Mucosa of descending colon (tissue), 3 donors: ENCODE measurements around the gene PDGFC. TPM values are rescaled to one million over a fixed set of nuclear protein-coding genes. Genes with fewer than 3 reads are reported as not detected.

Experiments used
- ATAC-seq: fragments of 200-7000 bp; cut with Tn5 transposase; one replicate; pipeline ENCODE4 v1.9.1; 2020; ENCODE audit warnings: mild to moderate bottlenecking, moderate library complexity
- DNase-seq, 3 donors: peaks; one replicate each; pipeline ENCODE4 v3.0.0-alpha.2; 2020
- H3K36me3 ChIP-seq: fragments of 200-600 bp; one replicate; pipeline ENCODE4 v1.8.0; 2021; ENCODE audit warnings: low read depth, mild to moderate bottlenecking
- H3K4me1 ChIP-seq: fragments of 200-600 bp; one replicate; pipeline ENCODE4 v1.8.0; 2021; ENCODE audit warnings: low read depth, mild to moderate bottlenecking
- H3K4me3 ChIP-seq: fragments of 200-600 bp; one replicate; pipeline ENCODE4 v1.8.0; 2021; ENCODE audit warnings: mild to moderate bottlenecking
- H3K9me3 ChIP-seq: fragments of 200-600 bp; one replicate; pipeline ENCODE4 v1.8.0; 2021; ENCODE audit warnings: mild to moderate bottlenecking
- CTCF ChIP-seq: fragments of 200-600 bp; IDR thresholded peaks from one replicate; pipeline ENCODE4 v1.8.0; 2022; ENCODE audit warnings: antibody characterized with exemption, mild to moderate bottlenecking
- intact Hi-C, 2 donors: fragments of 100-400 bp; cut with DNase I in 1 of 2; cut with micrococcal nuclease in 1 of 2; formaldehyde crosslinking; loops; one replicate each; pipeline versions ENCODE4 v1.11.0 to v1.11.1; 2022; cut with DNase I, micrococcal nuclease
- total RNA-seq, 3 donors: library from RNA; stranded (reverse); fragmentation: NEBNext Ultra II Directional in 2 of 3; extraction: Animal tissue kit (Norgen Biotek cat#: 25700) in 2 of 3; gene quantifications; one replicate each; pipeline versions ENCODE4 v1.2.1 to v1.2.4, GENCODE V29; 2021 to 2023
- donor health status: DM: no; HTN: no; CAD: no; lungs with moderate emphysema.
- donor health status: DM: no; HTN: no; CAD: no.
- donor health status: DM: no; HTN: yes; CAD: no.

The PDGFC gene
- total RNA-seq, 3 donors from 2014 or later: 3.9 to 27.9 (median 6.1) TPM

- no peaks in the 10 kb centered on the region for H3K4me1 ChIP-seq
Observed at GRCh38 chr4:156778093-156778492, 193.5 kb downstream of the PDGFC start.

GRCh38 chr4:156775813-156776212 is 195.8 kb downstream of the PDGFC start:
- ATAC-seq (peak; percentile 12), DNase-seq (no peak)
- no peak for TF ChIP-seq CTCF
- Histone ChIP-seq H3K36me3 (no peaks in the 10 kb centered on the region), H3K4me3 (no peak overlapping the region), H3K9me3 (no peaks in the 10 kb centered on the region), H3K4me1 (no peaks in the 10 kb centered on the region)
- intact Hi-C loops: no loop called here

More at GRCh38 chr4:156778093-156778492, 193.5 kb downstream of the PDGFC start:
- Histone ChIP-seq H3K4me3 (no peak overlapping the region), H3K36me3 (no peaks in the 10 kb centered on the region), H3K9me3 (no peaks in the 10 kb centered on the region)
- TF ChIP-seq CTCF: no peak
- intact Hi-C loops: no loop called here
- ATAC-seq (no peak), DNase-seq (no peak)

GRCh38 chr4:156774422-156774821 is 197.2 kb downstream of the PDGFC start:
- TF ChIP-seq CTCF: no peak
- no peaks in the 10 kb centered on the region for H3K4me1 ChIP-seq
- ATAC-seq (peak; percentile 23), DNase-seq (no peak)
- no peak overlapping the region for H3K4me3 ChIP-seq
- H3K9me3 ChIP-seq: no peaks in the 10 kb centered on the region
- intact Hi-C loops: no loop called here
- no peaks in the 10 kb centered on the region for H3K36me3 ChIP-seq

GRCh38 chr4:156773648-156774357 is 197.8 kb downstream of the PDGFC start:
- H3K4me1 ChIP-seq: no peaks in the 10 kb centered on the region
- no peaks in the 10 kb centered on the region for H3K9me3 ChIP-seq
- H3K4me3 ChIP-seq: no peak overlapping the region
- DNase-seq (no peak), ATAC-seq (no peak)
- intact Hi-C loops: no loop called here
- TF ChIP-seq CTCF: no peak
- no peaks in the 10 kb centered on the region for H3K36me3 ChIP-seq

- DNase-seq (no peak), ATAC-seq (no peak)
- no peak for TF ChIP-seq CTCF
- Histone ChIP-seq H3K4me1 (no peaks in the 10 kb centered on the region), H3K4me3 (no peak overlapping the region), H3K36me3 (no peaks in the 10 kb centered on the region), H3K9me3 (no peaks in the 10 kb centered on the region)
- intact Hi-C loops: no loop called here
Observed at GRCh38 chr4:156771171-156771837, 200.3 kb downstream of the PDGFC start.
